Right lobe of liver (tissue), 4 donors: ENCODE results near the gene SHC2.

Experiments used
- CTCF ChIP-seq, 4 donors: fragments of 200-600 bp in 3 of 4; fragments of 450-650 bp in 1 of 4; IDR thresholded peaks; one replicate each; pipeline versions ENCODE4 v1.5.1 to v1.8.0; 2016 to 2022; ENCODE audit warnings: antibody characterized with exemption in 4 of 4, mild to moderate bottlenecking in 2 of 4
- POLR2A ChIP-seq: fragments of 450-650 bp; IDR thresholded peaks from one replicate; pipeline ENCODE4 v1.6.1; 2017; ENCODE audit warnings: antibody characterized with exemption, mild to moderate bottlenecking
- donor health status: DM: no; HTN: no; CAD: no.
- donor health status: DM: no; HTN: no; CAD: no.
- donor health status: DM: no; HTN: yes; CAD: no.

DNA sequence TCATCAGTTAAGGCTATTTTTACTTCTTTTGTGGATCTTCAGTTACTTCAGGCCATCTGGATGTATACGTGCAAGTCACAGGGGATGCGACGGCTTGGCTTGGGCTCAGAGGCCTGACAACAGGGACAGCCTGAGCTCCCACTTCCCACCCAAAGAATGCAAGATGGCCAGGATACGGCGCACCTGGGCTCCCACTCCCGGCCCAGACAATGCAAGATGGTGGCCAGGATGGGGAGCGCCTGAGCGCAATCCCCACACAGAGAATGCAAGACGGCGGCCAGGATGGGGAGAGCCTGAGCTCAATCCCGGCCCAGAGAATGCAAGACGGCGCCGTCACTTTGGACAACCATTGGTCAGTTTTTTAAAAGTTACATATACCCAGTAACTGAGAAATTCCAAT is 91.0 kb downstream of the SHC2 start:
- TF ChIP-seq CTCF (IDR thresholded peaks at IDR 0.05) (no peak), POLR2A (no peak)
